Central memory CD8-positive, alpha-beta T cell (primary cell): ENCODE data around the gene WDR6.
"Not testable (repeated sequence)": the region's sequence is repeated elsewhere in the genome, so short reads cannot be mapped to it uniquely, and the experiment has no call there.

Experiments used
- ATAC-seq: fragments of 150-1000 bp; cut with Tn5 transposase; replicated peaks from 2 replicates; pipeline ENCODE4 v1.10.0; 2022; ENCODE audit warnings: mild to moderate bottlenecking, moderate FRiP score, moderate number of reproducible peaks; ENCODE audit not compliant: poor library complexity, severe bottlenecking; ENCODE audit errors: extremely low read depth
- DNase-seq, 2 donors: peaks; one replicate each; pipeline ENCODE4 v3.0.0; 2021; ENCODE audit warnings: low spot score in 2 of 2
- H3K27ac Mint-ChIP-seq: one replicate; pipeline ENCODE4 v1.8.0; 2022; ENCODE audit warnings: low read depth, mild to moderate bottlenecking, moderate library complexity, mixed read lengths
- H3K27me3 Mint-ChIP-seq: one replicate; pipeline ENCODE4 v1.8.0; 2022; ENCODE audit warnings: mixed read lengths
- H3K36me3 Mint-ChIP-seq: one replicate; pipeline ENCODE4 v1.8.0; 2022; ENCODE audit warnings: mild to moderate bottlenecking, moderate library complexity, mixed read lengths; ENCODE audit not compliant: insufficient read depth
- H3K4me1 Mint-ChIP-seq: one replicate; pipeline ENCODE4 v1.8.0; 2022; ENCODE audit warnings: mixed read lengths
- H3K4me3 Mint-ChIP-seq: one replicate; pipeline ENCODE4 v1.8.0; 2022; ENCODE audit warnings: mild to moderate bottlenecking, moderate library complexity, mixed read lengths
- H3K9me3 Mint-ChIP-seq: one replicate; pipeline ENCODE4 v1.8.0; 2022; ENCODE audit warnings: mixed read lengths

WDR6 gene

DNA sequence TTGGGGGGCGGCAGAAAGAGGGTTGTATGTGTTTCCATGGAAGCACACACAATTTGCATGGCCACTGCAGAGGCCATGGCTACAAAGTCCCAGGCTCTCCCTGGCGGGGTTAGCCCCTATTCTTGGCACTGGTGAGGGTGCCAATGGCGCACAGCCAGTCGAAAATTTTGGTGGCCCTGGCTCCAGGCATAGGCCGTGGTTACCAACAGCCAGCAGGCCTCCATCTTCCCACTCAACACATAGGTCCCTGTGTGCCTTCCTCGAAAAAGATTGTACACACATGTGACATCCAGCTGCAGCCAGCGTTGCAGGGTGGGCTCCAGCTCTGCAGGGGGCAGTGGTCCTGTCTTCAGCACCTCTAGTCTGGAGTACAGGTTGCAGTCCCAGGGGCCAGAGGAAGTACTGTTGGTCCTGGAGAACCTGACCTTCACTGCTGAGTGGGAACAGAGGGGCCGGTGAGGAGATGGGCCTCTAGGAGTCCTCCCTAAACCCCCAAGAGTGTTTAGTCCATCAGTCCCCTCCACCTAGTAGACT is 10.0 kb upstream of the WDR6 start:
- Mint-ChIP-seq H3K4me1 (peaks cover 19% of the 10 kb centered on the region), H3K27me3 (no peaks in the 10 kb centered on the region), H3K9me3 (no peaks in the 10 kb centered on the region), H3K4me3 (no peak overlapping the region), H3K27ac (peak overlapping the region; percentile 8), H3K36me3 (peaks cover 10% of the 10 kb centered on the region)
- DNase-seq (no peak), ATAC-seq (no peak)

GRCh38 chr3:48997714-48998637 is 9.2 kb upstream of the WDR6 start:
- no peak overlapping the region for H3K27ac Mint-ChIP-seq
- no peak overlapping the region for H3K4me3 Mint-ChIP-seq
- peaks cover 19% of the 10 kb centered on the region for H3K4me1 Mint-ChIP-seq
- no peaks in the 10 kb centered on the region for H3K9me3 Mint-ChIP-seq
- DNase-seq (no peak), ATAC-seq (no peak)
- H3K27me3 Mint-ChIP-seq: no peaks in the 10 kb centered on the region
- H3K36me3 Mint-ChIP-seq: peaks cover 6% of the 10 kb centered on the region

GRCh38 chr3:48999085-48999858 is 7.9 kb upstream of the WDR6 start:
- Mint-ChIP-seq H3K27me3 (no peaks in the 10 kb centered on the region), H3K4me3 (no peak overlapping the region), H3K36me3 (peaks cover 6% of the 10 kb centered on the region), H3K4me1 (peaks cover 14% of the 10 kb centered on the region), H3K9me3 (no peaks in the 10 kb centered on the region), H3K27ac (peak overlapping the region; percentile 78)
- ATAC-seq: no peak
- no peak for DNase-seq

- ATAC-seq: no peak
- Mint-ChIP-seq H3K27ac (no peak overlapping the region), H3K27me3 (no peaks in the 10 kb centered on the region), H3K36me3 (peaks cover 6% of the 10 kb centered on the region), H3K4me1 (peaks cover 6% of the 10 kb centered on the region), H3K4me3 (no peak overlapping the region), H3K9me3 (no peaks in the 10 kb centered on the region)
- DNase-seq: no peak
Observed at GRCh38 chr3:49001155-49001554, 6.0 kb upstream of the WDR6 start.

- no peak for ATAC-seq
- Mint-ChIP-seq H3K36me3 (peaks cover 13% of the 10 kb centered on the region), H3K9me3 (no peaks in the 10 kb centered on the region), H3K27me3 (no peaks in the 10 kb centered on the region), H3K27ac (no peak overlapping the region), H3K4me1 (peaks cover 30% of the 10 kb centered on the region), H3K4me3 (no peak overlapping the region)
- no peak for DNase-seq
Observed at GRCh38 chr3:49004352-49005302, 2.6 kb upstream of the WDR6 start.

DNA sequence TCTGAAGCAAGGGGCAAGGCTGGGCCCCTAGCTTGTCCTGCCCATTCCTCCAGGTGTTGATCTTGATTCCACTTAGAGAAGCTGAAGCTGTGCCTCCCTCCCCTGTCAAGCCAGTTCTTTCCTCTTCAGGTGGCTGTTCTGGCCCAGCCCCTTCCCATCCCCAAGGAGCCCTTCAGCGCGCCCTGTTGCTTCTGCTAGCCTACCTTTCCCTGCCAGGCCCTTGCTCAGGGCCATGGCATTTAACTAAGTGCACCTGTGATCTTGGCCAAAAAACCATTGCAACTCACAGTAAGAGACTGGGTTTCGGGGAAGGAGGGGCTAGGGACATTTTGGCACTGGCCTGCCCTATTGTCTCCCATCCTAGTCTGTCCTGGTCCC is 1.9 kb upstream of the WDR6 start:
- ATAC-seq (no peak), DNase-seq (no peak)
- H3K9me3 Mint-ChIP-seq: no peaks in the 10 kb centered on the region
- H3K27ac Mint-ChIP-seq: no peak overlapping the region
- no peak overlapping the region for H3K4me3 Mint-ChIP-seq
- peaks cover 13% of the 10 kb centered on the region for H3K36me3 Mint-ChIP-seq
- H3K27me3 Mint-ChIP-seq: no peaks in the 10 kb centered on the region
- peaks cover 26% of the 10 kb centered on the region for H3K4me1 Mint-ChIP-seq

DNA sequence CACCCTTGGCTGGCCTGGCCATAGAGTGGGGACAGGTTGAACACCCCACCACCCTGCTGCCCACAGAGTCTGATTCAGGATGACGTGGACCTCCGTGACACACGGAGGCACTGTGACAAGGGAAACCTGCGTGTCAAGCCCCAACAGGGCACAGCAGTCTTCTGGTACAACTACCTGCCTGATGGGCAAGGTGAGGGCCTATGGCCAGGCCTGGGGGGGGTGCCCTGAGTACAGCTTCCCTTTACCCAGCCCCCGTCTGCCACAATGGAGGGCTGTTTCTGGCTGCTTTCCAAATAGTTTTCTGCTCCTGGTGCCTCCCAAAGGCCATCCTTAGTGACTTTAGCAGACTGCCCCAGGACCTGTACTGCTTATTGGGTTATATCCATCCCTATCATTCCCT is 1.2 kb upstream of the WDR6 start:
- peaks cover 26% of the 10 kb centered on the region for H3K4me1 Mint-ChIP-seq
- H3K4me3 Mint-ChIP-seq: peak overlapping the region; percentile 99
- H3K36me3 Mint-ChIP-seq: peaks cover 14% of the 10 kb centered on the region
- no peaks in the 10 kb centered on the region for H3K9me3 Mint-ChIP-seq
- no peak for DNase-seq
- H3K27ac Mint-ChIP-seq: no peak overlapping the region
- no peak for ATAC-seq
- H3K27me3 Mint-ChIP-seq: no peaks in the 10 kb centered on the region

GRCh38 chr3:49006408-49007067 is 653 bp upstream of the WDR6 start:
- peak overlapping the region; percentile 97 for H3K27ac Mint-ChIP-seq
- H3K9me3 Mint-ChIP-seq: no peaks in the 10 kb centered on the region
- H3K36me3 Mint-ChIP-seq: peaks cover 15% of the 10 kb centered on the region
- no peaks in the 10 kb centered on the region for H3K27me3 Mint-ChIP-seq
- H3K4me1 Mint-ChIP-seq: peaks cover 26% of the 10 kb centered on the region
- ATAC-seq (no peak), DNase-seq (peak in 1 of 2 donors; percentile 29)
- H3K4me3 Mint-ChIP-seq: peak overlapping the region; percentile 99

- ATAC-seq (peak; percentile 47), DNase-seq (peak; percentile 68 to 69)
- H3K36me3 Mint-ChIP-seq: peaks cover 19% of the 10 kb centered on the region
Observed at GRCh38 chr3:49007771-49008528, 759 bp downstream of the WDR6 start.

GRCh38 chr3:49008627-49009026 is 1.4 kb downstream of the WDR6 start:
- ATAC-seq, H3K9me3 Mint-ChIP-seq, DNase-seq, H3K27me3 Mint-ChIP-seq: not testable (repeated sequence)
- Mint-ChIP-seq H3K36me3 (peaks cover 21% of the 10 kb centered on the region), H3K4me1 (peaks cover 30% of the 10 kb centered on the region), H3K4me3 (peak overlapping the region; percentile 99), H3K27ac (peak overlapping the region; percentile 97)

More at GRCh38 chr3:49007771-49008528, 759 bp downstream of the WDR6 start:
- H3K27ac Mint-ChIP-seq: peak overlapping the region; percentile 97
- no peaks in the 10 kb centered on the region for H3K27me3 Mint-ChIP-seq
- peaks cover 26% of the 10 kb centered on the region for H3K4me1 Mint-ChIP-seq
- no peaks in the 10 kb centered on the region for H3K9me3 Mint-ChIP-seq
- peak overlapping the region; percentile 99 for H3K4me3 Mint-ChIP-seq

GRCh38 chr3:49009396-49009795 is 2.2 kb downstream of the WDR6 start:
- no peak overlapping the region for H3K4me3 Mint-ChIP-seq
- H3K27me3 Mint-ChIP-seq: no peaks in the 10 kb centered on the region
- no peak for DNase-seq
- H3K4me1 Mint-ChIP-seq: peaks cover 33% of the 10 kb centered on the region
- H3K9me3 Mint-ChIP-seq: no peaks in the 10 kb centered on the region
- ATAC-seq: no peak
- H3K36me3 Mint-ChIP-seq: peaks cover 21% of the 10 kb centered on the region
- no peak overlapping the region for H3K27ac Mint-ChIP-seq
